Esophagus muscularis mucosa (tissue), 4 donors: ENCODE data around the gene INSIG1. TPM values are rescaled to one million over a fixed set of nuclear protein-coding genes. Genes with fewer than 3 reads are reported as not detected.

Experiments
- DNase-seq: peaks from one replicate; pipeline ENCODE4 v3.0.0-alpha.2; 2017; ENCODE audit errors: extremely low spot score
- H3K27ac ChIP-seq, 4 donors: fragments of 200-600 bp; sonication (generic); replicated peaks in 1 of 4; 1 replicate in 3 of 4; 2 replicates in 1 of 4; pipeline ENCODE4 v1.5.1; 2016 to 2019; ENCODE audit warnings: mild to moderate bottlenecking in 1 of 4
- H3K27me3 ChIP-seq, 4 donors: fragments of 200-600 bp; sonication (generic); one replicate each; pipeline versions ENCODE4 v1.5.1 to v1.6.0; 2016 to 2019
- H3K36me3 ChIP-seq, 4 donors: fragments of 200-600 bp; sonication (generic); one replicate each; pipeline ENCODE4 v1.5.1; 2016 to 2019
- H3K4me1 ChIP-seq, 4 donors: fragments of 200-600 bp; sonication (generic); one replicate each; pipeline ENCODE4 v1.5.1; 2016 to 2019
- H3K4me3 ChIP-seq, 4 donors: fragments of 200-600 bp; sonication (generic); 1 replicate in 2 of 4; 2 replicates in 2 of 4; pipeline ENCODE4 v1.5.1; 2016 to 2019; ENCODE audit warnings: mild to moderate bottlenecking in 4 of 4, moderate library complexity in 1 of 4
- H3K9me3 ChIP-seq, 4 donors: fragments of 200-600 bp; sonication (generic); 1 replicate in 3 of 4; 2 replicates in 1 of 4; pipeline ENCODE4 v1.5.1; 2016 to 2019
- EP300 ChIP-seq: sonication (generic); formaldehyde crosslinking; IDR thresholded peaks from one replicate; pipeline ENCODE4 v1.6.1; 2017; ENCODE audit warnings: antibody characterized with exemption
- POLR2A ChIP-seq: fragments of 450-650 bp; IDR thresholded peaks from one replicate; pipeline ENCODE4 v1.6.1; 2017; ENCODE audit warnings: antibody characterized with exemption, moderate library complexity, mild to moderate bottlenecking, low read depth
- POLR2AphosphoS5 ChIP-seq, 2 donors: sonication (generic); formaldehyde crosslinking; IDR thresholded peaks; one replicate each; pipeline ENCODE4 v1.6.1; 2017; ENCODE audit warnings: antibody characterized with exemption in 2 of 2
- WGBS: methylation state at CpG from one replicate; pipeline ENCODE4 v1.1.5; 2018; 5-methylcytosine and 5-hydroxymethylcytosine counted together
- intact Hi-C: fragments of 100-400 bp; cut with DNase I; formaldehyde crosslinking; loops from one replicate; pipeline ENCODE4 v1.15.1; 2023
- total RNA-seq, 4 donors: library from RNA; depleted of rRNA; stranded (reverse); fragments of >200 nt; gene quantifications; one replicate each; pipeline versions ENCODE4 v1.1.0 to v1.2.1, GENCODE V29; 2016
- TF ChIP-seq, protein P1 (sequence below), 3 experiments: fragments of 200-600 bp in 2 of 3; fragments of 450-650 bp in 1 of 3; sonication (generic) in 2 of 3; IDR thresholded peaks; one replicate each; pipeline ENCODE4 v1.5.1; 2017 to 2019; ENCODE audit warnings: antibody characterized with exemption in 3 of 3, mild to moderate bottlenecking in 2 of 3, moderate library complexity in 1 of 3

INSIG1 gene
- total RNA-seq, 4 donors from 2014 or later: 25.3 to 63.5 (median 37.7) TPM

DNA sequence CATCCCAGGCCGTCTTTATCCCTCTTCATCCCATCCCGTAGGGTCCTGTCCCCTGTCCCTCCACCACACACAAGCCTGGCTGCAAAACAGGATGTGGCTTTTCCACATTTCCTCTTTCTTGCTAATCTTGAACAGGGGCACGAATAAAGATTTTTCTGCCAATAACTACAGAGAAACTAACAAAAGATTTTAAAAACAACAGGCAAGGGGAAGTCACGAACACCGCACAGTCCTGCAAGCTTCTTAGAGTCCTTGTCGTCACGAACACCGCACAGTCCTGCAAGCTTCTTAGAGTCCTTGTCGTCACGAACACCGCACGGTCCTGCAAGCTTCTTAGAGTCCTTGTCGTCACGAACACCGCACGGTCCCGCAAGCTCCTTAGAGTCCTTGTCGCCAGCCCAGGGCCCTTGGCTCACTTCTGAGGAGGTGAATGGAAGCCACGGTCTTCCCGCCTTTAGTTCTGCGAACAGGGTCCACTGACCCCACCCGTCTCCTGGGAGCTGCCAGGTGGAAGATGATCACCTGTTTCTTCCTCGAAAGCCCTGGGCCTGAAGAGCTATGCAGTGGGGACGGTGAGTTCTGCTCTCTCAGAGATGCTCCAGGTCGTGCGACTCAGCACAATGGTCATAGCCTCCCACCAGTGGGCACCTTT, 10.3 kb upstream of the INSIG1 start:
- WGBS: 91% methylated on average over 26 of the region's 26 CpGs
- Histone ChIP-seq H3K9me3 (no peaks in the 10 kb centered on the region), H3K4me1 (peaks cover 0 to 4% (median 0%) of the 10 kb centered on the region in 4 donors), H3K4me3 (no peak overlapping the region), H3K36me3 (no peaks in the 10 kb centered on the region), H3K27ac (no peak overlapping the region), H3K27me3 (peaks cover 0 to 31% (median 0%) of the 10 kb centered on the region in 4 donors)
- TF ChIP-seq POLR2AphosphoS5 (IDR thresholded peaks at IDR 0.05) (no peak), EP300 (no peak), POLR2A (no peak)
- TF ChIP-seq, protein P1, sequence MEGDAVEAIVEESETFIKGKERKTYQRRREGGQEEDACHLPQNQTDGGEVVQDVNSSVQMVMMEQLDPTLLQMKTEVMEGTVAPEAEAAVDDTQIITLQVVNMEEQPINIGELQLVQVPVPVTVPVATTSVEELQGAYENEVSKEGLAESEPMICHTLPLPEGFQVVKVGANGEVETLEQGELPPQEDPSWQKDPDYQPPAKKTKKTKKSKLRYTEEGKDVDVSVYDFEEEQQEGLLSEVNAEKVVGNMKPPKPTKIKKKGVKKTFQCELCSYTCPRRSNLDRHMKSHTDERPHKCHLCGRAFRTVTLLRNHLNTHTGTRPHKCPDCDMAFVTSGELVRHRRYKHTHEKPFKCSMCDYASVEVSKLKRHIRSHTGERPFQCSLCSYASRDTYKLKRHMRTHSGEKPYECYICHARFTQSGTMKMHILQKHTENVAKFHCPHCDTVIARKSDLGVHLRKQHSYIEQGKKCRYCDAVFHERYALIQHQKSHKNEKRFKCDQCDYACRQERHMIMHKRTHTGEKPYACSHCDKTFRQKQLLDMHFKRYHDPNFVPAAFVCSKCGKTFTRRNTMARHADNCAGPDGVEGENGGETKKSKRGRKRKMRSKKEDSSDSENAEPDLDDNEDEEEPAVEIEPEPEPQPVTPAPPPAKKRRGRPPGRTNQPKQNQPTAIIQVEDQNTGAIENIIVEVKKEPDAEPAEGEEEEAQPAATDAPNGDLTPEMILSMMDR (IDR thresholded peaks at IDR 0.05): no peak
- intact Hi-C loops: no loop called here
- DNase-seq: no peak

- intact Hi-C loops: no loop called here
- Histone ChIP-seq H3K9me3 (no peaks in the 10 kb centered on the region), H3K27me3 (peaks cover 0 to 31% (median 0%) of the 10 kb centered on the region in 4 donors), H3K4me3 (no peak overlapping the region), H3K36me3 (no peaks in the 10 kb centered on the region), H3K4me1 (no peaks in the 10 kb centered on the region), H3K27ac (no peak overlapping the region)
- WGBS: 90% methylated on average over 18 of the region's 18 CpGs
- no peak for DNase-seq
- TF ChIP-seq EP300: no peak
- TF ChIP-seq, protein P1 (IDR thresholded peaks at IDR 0.05): no peak
- TF ChIP-seq POLR2A: no peak
Measured at GRCh38 chr7:155288055-155288454, 9.6 kb upstream of the INSIG1 start.

- Histone ChIP-seq H3K4me1 (no peaks in the 10 kb centered on the region), H3K27me3 (peaks cover 0 to 31% (median 0%) of the 10 kb centered on the region in 4 donors), H3K9me3 (no peaks in the 10 kb centered on the region), H3K27ac (no peak overlapping the region), H3K36me3 (no peaks in the 10 kb centered on the region), H3K4me3 (no peak overlapping the region)
- TF ChIP-seq, protein P1 (IDR thresholded peaks at IDR 0.05): no peak
- no peak for TF ChIP-seq POLR2A
- TF ChIP-seq POLR2AphosphoS5 (IDR thresholded peaks at IDR 0.05): no peak
- no peak for TF ChIP-seq EP300
- WGBS: 83% methylated on average over 7 of the region's 7 CpGs
- intact Hi-C loops: no loop called here
- DNase-seq: no peak
Measured at GRCh38 chr7:155289107-155289506, 8.6 kb upstream of the INSIG1 start.

DNA sequence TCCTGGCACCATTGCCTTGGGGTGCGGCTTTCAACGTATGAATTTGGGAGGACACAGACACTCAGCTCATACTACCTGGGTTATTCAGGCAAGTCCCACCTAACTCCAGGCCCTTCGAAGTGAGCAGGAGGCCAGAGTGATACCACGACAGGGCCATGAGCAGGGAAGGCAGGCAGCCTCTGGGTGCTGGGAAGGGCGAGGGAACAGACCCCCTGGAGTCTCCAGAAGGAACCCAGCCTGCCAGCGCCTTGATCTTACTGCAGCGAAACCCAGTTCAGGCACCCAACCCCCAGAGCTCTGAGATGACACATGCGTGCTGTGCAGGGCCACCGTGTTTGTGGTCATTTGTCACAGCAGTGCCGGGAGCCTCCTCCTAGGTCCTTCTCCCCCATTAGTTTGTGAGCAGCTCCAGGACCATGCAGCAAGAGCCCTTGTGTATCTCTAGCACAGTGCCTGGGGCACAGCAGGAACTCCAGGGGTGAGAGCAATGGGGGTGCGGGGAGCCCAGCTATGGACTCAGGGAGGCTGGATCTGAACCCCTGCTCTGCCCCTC, 7.7 kb upstream of the INSIG1 start:
- Histone ChIP-seq H3K9me3 (no peaks in the 10 kb centered on the region), H3K27ac (no peak overlapping the region), H3K4me1 (no peaks in the 10 kb centered on the region), H3K36me3 (no peaks in the 10 kb centered on the region), H3K27me3 (peaks cover 0 to 21% (median 0%) of the 10 kb centered on the region in 4 donors), H3K4me3 (no peak overlapping the region)
- no peak for DNase-seq
- TF ChIP-seq POLR2A (no peak), EP300 (no peak), POLR2AphosphoS5 (IDR thresholded peaks at IDR 0.05) (no peak)
- TF ChIP-seq, protein P1 (IDR thresholded peaks at IDR 0.05): no peak
- intact Hi-C loops: loop anchor here (10.0 kb wide), 1 partner anchor 285 kb away; the partner anchor contains the start of gene PAXIP1
- 100% methylated on average over 2 of the region's 11 CpGs for WGBS
